Glomerular endothelial cell (primary cell): ENCODE data around the gene SLC2A10. TPM values are rescaled to one million over a fixed set of nuclear protein-coding genes. Genes with fewer than 3 reads are reported as not detected.

Experiments used
- DNase-seq: peaks from one replicate; pipeline ENCODE4 v3.0.0-alpha.2; 2011; ENCODE audit warnings: low read depth, low spot score; ENCODE audit errors: extremely low read depth
- total RNA-seq: library from RNA; depleted of rRNA; stranded (reverse); fragments of >200 nt; gene quantifications from 2 replicates; pipeline ENCODE4 v1.2.3, GENCODE V29; 2015

Gene SLC2A10
- total RNA-seq, 1 donor from 2014 or later = 20.6 TPM

- DNase-seq = no peak
Observed at GRCh38 chr20:46701986-46702385, 7.5 kb upstream of the SLC2A10 start.

GRCh38 chr20:46702447-46703203 lies 6.8 kb upstream of the SLC2A10 start:
- DNase-seq = no peak

GRCh38 chr20:46703435-46703834 lies 6.0 kb upstream of the SLC2A10 start:
- no peak for DNase-seq

GRCh38 chr20:46704714-46705377 lies 4.6 kb upstream of the SLC2A10 start:
- no peak for DNase-seq

GRCh38 chr20:46705378-46705729 lies 4.1 kb upstream of the SLC2A10 start:
- no peak for DNase-seq

GRCh38 chr20:46706242-46706641 lies 3.2 kb upstream of the SLC2A10 start:
- DNase-seq = no peak

DNA sequence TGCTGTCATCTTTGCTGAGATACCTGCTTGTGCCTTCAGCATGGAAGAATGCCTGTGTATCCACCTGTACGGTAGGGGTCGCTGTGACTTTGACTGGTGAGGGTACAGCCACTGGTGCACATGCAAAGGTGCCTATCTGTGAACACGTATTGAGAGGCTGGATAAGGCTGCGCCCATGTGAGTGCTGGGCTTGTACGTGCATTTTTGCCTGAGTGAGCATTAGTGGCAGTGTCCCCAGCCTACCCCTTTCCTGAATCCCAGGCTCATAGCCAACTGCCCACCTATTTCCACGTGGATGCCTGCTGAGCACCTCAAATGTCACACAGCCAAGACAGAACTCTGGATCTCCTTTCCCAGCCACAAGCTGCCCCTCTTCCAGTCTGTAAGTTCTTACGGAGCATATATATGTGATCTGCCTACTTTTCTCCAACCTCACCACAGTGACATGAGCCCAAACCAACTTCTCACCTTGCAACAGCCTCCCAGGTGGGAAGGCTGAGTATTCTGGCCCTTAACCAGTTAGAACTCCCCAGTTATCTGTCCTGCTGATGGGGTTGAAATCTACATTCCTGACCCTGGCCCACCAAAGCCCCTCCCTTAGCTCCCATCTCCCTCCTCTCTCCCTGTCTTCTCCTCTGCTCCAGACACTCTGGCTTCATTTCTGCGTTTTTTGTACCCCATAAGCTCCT lies 1.1 kb upstream of the SLC2A10 start:
- DNase-seq = no peak

- no peak for DNase-seq
Observed at GRCh38 chr20:46709055-46709458, 392 bp upstream of the SLC2A10 start.

- DNase-seq = no peak
Observed at GRCh38 chr20:46710153-46710913, 884 bp downstream of the SLC2A10 start.

- no peak for DNase-seq
Observed at GRCh38 chr20:46712056-46712636, 2.7 kb downstream of the SLC2A10 start.

DNA sequence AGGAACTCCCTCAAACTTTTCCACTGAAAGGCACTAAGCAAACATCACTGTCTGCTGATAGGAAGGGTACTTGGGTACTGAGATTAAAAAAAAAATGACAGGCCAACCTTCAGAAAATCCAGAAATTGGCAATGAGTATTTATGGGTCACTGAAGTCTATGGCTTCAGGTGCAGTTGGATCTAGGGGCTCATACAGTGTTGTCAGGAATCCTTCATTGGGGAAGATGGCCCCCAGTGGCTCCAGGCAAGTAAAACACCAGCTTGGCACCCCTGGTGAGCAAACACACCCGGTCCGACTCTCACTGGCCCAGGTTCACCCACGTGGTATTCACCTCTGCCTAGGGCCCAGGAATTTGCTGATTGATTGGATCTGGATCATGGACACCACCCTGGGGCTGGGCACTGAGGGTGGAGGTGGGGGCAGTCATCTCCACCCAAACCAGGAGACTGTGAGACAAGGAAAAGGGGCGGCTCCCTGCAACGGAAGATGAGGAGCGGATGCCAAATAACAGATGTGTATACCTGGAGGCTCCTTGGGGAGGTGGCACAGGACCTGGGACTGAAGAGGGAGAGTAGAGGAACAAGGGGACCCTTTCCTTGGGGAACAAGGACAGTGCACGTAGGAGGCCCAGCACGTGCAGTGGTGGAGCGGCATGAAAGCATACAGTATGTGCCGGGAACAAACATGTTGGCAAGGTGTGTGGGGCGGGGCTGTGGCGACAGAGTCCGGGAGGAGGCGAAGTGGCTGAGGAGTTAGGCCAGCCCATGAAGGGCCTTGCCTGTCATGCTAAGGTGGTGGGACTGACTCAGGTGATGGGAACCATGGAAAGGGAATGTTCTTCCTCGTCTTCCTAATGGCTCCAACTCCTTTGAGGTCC lies 4.7 kb downstream of the SLC2A10 start:
- no peak for DNase-seq

DNA sequence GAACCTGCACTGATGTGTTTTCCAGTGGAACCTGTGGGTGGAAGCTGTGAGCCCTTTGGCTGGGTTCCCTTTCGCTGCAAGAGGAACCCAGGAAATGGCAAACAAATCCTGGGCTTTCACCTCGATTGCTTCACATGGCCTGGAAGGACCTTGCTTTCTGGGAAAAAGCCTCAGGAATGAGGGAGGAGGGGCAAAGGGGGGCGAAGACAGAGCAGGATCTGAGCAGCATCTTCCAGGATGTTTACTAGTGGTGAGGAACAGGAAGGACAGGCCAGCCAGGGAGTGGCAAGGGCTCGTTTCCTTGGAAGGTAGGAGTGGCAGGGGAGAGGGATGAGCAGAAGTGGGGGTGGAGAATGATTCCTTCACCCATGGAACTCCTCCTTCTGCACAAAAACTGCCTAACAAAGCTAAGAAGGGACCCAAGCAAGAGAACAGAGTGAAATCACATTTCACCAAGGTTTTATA lies 5.9 kb downstream of the SLC2A10 start:
- no peak for DNase-seq

GRCh38 chr20:46717818-46718541 lies 8.5 kb downstream of the SLC2A10 start:
- DNase-seq = no peak

- no peak for DNase-seq
Observed at GRCh38 chr20:46720019-46720418, 10.6 kb downstream of the SLC2A10 start.

DNA sequence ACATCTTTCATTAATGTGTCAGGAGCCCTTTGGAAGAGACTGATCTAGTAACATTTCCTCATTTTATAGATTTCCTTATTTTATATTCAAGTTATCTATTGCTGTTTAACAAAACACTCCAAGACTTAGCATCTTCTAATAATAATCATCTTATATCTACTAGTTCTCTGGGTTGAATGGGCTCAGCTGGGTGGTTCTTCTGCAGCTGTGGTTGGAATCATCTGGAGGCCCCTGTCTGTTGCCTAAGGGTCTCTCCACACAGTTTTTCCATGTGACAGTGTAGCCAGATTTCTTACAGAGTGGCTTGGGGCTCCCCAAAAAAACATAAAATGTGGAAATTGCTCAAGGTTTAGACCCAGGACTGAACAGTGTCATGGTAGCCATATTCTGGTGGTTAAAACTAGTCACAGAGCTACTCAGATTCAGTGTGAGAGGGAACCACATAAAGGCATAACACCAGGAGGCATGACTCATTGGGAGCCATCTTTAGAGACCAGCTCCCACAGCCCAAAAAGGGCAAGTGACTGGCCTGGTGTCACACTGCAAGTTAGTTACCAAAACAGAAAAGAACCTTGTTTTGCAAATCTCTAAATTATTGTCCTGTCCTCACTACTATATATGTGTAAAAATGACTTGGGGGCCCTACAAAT lies 11.5 kb downstream of the SLC2A10 start:
- DNase-seq = no peak

DNA sequence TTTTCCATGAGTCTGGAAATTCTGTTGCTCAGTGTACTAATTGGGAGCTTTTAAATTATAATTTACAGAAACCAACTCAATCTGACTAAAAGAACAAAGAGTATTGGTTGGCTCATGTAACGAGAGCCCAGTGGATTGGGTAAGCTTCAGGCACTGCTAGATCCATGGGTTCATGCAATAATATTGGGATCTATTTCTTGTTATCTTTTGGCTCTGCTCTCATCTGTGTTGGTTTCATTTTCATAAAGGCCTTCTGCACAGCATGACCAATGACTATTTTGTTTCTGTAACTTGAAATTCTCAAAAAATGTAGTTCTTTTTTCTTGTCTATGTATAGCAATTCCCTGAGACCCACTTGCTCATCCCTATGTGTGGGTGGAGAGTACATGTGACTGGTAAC lies 12.0 kb downstream of the SLC2A10 start:
- no peak for DNase-seq

DNA sequence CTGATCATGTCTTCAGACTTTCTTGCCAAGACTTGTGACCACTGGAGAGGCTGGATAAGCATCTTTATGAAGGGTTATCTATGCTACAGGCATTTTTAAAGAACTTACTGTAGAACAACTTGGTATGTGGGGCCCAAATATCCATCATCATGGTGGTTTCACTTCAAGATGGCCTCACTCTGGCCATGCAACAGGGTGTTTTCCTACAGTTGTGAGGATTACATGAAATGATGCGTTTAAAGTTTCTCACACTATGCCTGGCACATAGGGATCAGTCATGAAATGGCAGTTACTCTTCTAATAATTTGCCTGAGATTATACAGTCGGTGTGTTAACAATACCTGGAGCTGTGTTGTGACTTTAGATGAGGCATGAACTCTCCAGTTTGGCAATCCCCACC lies 13.0 kb downstream of the SLC2A10 start:
- no peak for DNase-seq

- no peak for DNase-seq
Observed at GRCh38 chr20:46723039-46723438, 13.6 kb downstream of the SLC2A10 start.
